ENCODE measurements around the gene RNF181.
A peak's percentile ranks its signal among the peaks of the same experiment; 100 is the strongest.

RNF181 gene

GRCh38 chr2:85578243-85579180 is 17.0 kb upstream of the RNF181 start:
- Histone ChIP-seq H3K9me2 (replicated peaks; ENCODE audit: insufficient read depth, low read length) (no peaks in the 10 kb centered on the region), H3K4me1 (ENCODE audit: low read length) (peaks cover 11% of the 10 kb centered on the region; the same call in 1 of the 2 replicates), H3K4me2 (ENCODE audit: low read depth, low read length) (peak overlapping the region; percentile 67), H3K79me2 (ENCODE audit: low read length) (peaks cover 32% of the 10 kb centered on the region), H3K9me3 (replicated peaks; ENCODE audit: insufficient read depth, low read length) (no peaks in the 10 kb centered on the region), H3K4me3 (ENCODE audit: low read length) (peak overlapping the region; percentile 75), H3K27ac (ENCODE audit: low read length) (peak overlapping the region; percentile 47; the same call in 1 of the 2 replicates), H3K36me3 (replicated peaks; ENCODE audit: insufficient read depth, low read length) (0 out of 2 replicates have a peak, but pooled peaks cover 5% of the 10 kb centered on the region), H4K20me1 (ENCODE audit: insufficient read depth, low read length) (no peaks in the 10 kb centered on the region), H3K9ac (ENCODE audit: low read length) (peak overlapping the region; percentile 64), H3F3A (ENCODE audit: insufficient read depth, low read length) (no peaks in the 10 kb centered on the region), H2AFZ (ENCODE audit: low read length) (peak overlapping the region; percentile 64), H3K27me3 (replicated peaks; ENCODE audit: insufficient read depth, low read length) (no peaks in the 10 kb centered on the region)
- TF ChIP-seq EZH2 (optimal IDR thresholded peaks at IDR 0.05; ENCODE audit: low read depth, low read length): no peak
- TF ChIP-seq EZH2phosphoT487 (IDR thresholded peaks at IDR 0.05; ENCODE audit: low read length): no peak
- no peak for TF ChIP-seq CTCF (IDR thresholded peaks at IDR 0.05; ENCODE audit: low read length)
- no peak for DNase-seq

DNA sequence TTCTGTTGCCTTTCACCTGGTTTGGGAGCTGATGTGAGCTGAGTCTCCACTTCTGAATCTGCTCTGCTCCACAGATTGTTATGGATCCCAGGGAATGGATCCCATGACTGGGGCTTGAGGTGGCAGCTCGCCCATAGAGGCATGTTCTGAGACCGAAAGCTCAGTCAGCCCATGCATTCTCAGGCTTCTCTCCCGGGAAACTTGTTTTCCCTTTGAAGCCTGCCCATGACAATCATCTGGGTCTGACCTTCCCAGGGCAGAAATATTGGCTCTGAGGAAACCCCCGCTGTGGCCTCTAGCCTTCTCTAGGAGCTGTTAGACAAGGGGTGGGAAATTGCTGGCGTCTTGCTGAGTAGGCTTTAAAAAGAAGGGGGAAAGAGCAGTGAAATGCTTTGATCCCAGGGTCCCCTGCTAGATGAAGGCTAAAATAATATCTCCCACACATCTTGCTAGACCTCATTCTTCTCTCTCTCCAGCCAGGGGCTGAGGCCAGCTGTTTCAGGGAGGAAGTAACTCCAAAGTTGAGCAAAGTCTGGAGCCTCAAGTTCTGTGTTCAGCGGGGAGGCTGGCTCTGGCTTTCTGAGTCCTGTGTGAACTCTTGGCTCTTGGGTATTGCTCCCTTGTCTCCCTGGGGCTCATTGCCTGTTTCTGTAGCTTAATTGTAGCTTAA is 16.1 kb upstream of the RNF181 start:
- H3K4me1 ChIP-seq (ENCODE audit: low read length): peaks cover 11% of the 10 kb centered on the region; the same call in 1 of the 2 replicates
- no peak for DNase-seq
- H2AFZ ChIP-seq (ENCODE audit: low read length): no peak overlapping the region
- H3K27ac ChIP-seq (ENCODE audit: low read length): no peak overlapping the region
- H3K79me2 ChIP-seq (ENCODE audit: low read length): peaks cover 32% of the 10 kb centered on the region
- H3K4me3 ChIP-seq (ENCODE audit: low read length): no peak overlapping the region
- 0 out of 2 replicates have a peak, but pooled peaks cover 5% of the 10 kb centered on the region for H3K36me3 ChIP-seq (replicated peaks; ENCODE audit: insufficient read depth, low read length)
- H3K9me3 ChIP-seq (replicated peaks; ENCODE audit: insufficient read depth, low read length): no peaks in the 10 kb centered on the region
- no peaks in the 10 kb centered on the region for H3K9me2 ChIP-seq (replicated peaks; ENCODE audit: insufficient read depth, low read length)
- H4K20me1 ChIP-seq (ENCODE audit: insufficient read depth, low read length): no peaks in the 10 kb centered on the region
- TF ChIP-seq EZH2 (optimal IDR thresholded peaks at IDR 0.05; ENCODE audit: low read depth, low read length) (no peak), EZH2phosphoT487 (IDR thresholded peaks at IDR 0.05; ENCODE audit: low read length) (no peak), CTCF (IDR thresholded peaks at IDR 0.05; ENCODE audit: low read length) (no peak)
- no peak overlapping the region for H3K9ac ChIP-seq (ENCODE audit: low read length)
- no peaks in the 10 kb centered on the region for H3F3A ChIP-seq (ENCODE audit: insufficient read depth, low read length)
- H3K4me2 ChIP-seq (ENCODE audit: low read depth, low read length): peak overlapping the region; percentile 67; the same call in 1 of the 2 replicates
- no peaks in the 10 kb centered on the region for H3K27me3 ChIP-seq (replicated peaks; ENCODE audit: insufficient read depth, low read length)

- Histone ChIP-seq H3K27ac (ENCODE audit: low read length) (no peak overlapping the region), H3K9me2 (replicated peaks; ENCODE audit: insufficient read depth, low read length) (no peaks in the 10 kb centered on the region), H3K36me3 (replicated peaks; ENCODE audit: insufficient read depth, low read length) (0 out of 2 replicates have a peak, but pooled peaks cover 5% of the 10 kb centered on the region), H3K9ac (ENCODE audit: low read length) (no peak overlapping the region), H3K9me3 (replicated peaks; ENCODE audit: insufficient read depth, low read length) (no peaks in the 10 kb centered on the region), H3F3A (ENCODE audit: insufficient read depth, low read length) (no peaks in the 10 kb centered on the region), H3K4me1 (ENCODE audit: low read length) (peaks cover 11% of the 10 kb centered on the region; the same call in 1 of the 2 replicates), H3K27me3 (replicated peaks; ENCODE audit: insufficient read depth, low read length) (no peaks in the 10 kb centered on the region), H2AFZ (ENCODE audit: low read length) (no peak overlapping the region), H4K20me1 (ENCODE audit: insufficient read depth, low read length) (no peaks in the 10 kb centered on the region), H3K79me2 (ENCODE audit: low read length) (peaks cover 32% of the 10 kb centered on the region), H3K4me3 (ENCODE audit: low read length) (no peak overlapping the region), H3K4me2 (ENCODE audit: low read depth, low read length) (no peak overlapping the region)
- no peak for DNase-seq
- TF ChIP-seq EZH2phosphoT487 (IDR thresholded peaks at IDR 0.05; ENCODE audit: low read length) (no peak), CTCF (IDR thresholded peaks at IDR 0.05; ENCODE audit: low read length) (no peak), EZH2 (optimal IDR thresholded peaks at IDR 0.05; ENCODE audit: low read depth, low read length) (no peak)
Observed at GRCh38 chr2:85580206-85580605, 15.3 kb upstream of the RNF181 start.

Data from MM.1S (cell line).